Epithelial cell of alveolus of lung (primary cell): ENCODE data around the gene ALPI. TPM values are rescaled to one million over a fixed set of nuclear protein-coding genes. Genes with fewer than 3 reads are reported as not detected.

Experiments used
- total RNA-seq: library from RNA; depleted of rRNA; stranded (reverse); fragments of >200 nt; gene quantifications from 2 replicates; pipeline ENCODE4 v1.2.1, GENCODE V29; 2015

ALPI gene
- total RNA-seq, result not detected in 2 replicates

DNA sequence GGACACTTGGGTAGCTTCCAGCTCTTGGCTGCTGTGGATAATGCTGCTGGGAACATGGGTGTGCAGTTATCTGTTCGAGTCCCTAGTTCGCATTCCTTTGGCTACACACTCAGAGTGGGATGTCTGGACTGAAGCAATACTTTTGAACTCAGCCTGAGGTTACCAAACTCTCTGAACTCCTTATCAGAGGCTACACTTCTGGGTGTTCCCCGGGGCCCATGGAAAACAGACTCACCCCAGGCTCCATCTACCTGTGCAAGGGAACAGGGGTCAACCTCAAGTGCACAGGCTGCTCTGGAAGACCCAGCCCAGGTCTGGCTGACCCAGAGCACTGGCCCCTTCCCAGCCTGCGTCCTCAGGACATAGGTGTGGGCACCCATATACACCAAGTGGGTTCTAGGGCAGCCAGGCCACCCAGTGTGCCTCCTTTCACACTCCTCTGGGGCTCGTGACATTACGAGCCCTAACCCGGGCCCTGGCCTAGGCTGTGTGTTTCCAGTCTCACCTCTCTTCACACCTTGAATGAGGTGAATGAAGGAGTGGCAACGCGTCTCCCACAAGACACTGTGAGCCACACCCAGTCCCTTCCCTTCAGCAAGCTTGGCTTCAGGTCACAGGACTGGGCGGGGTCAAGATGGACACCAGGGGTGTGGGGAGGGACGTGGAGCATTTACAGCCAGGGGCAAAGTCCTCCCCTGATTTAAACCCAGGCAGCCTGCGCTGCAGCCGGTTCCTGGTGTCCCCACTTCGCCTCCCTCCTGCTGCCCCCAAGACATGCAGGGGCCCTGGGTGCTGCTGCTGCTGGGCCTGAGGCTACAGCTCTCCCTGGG lies at the start of gene ALPI:
TSS of gene ALPI (plus strand) at position 728 of the 830 bp plus-strand sequence. CDS start at position 775, 47 bp downstream.

GRCh38 chr2:232406556-232407310 lies 49.2 kb upstream of the ALPI start, which contains the start of gene ALPG:
Gene ALPG, plus strand, starts transcription at chr2:232406844. Its CDS starts 51 bp downstream, at chr2:232406895.

GRCh38 chr2:232487385-232488096 lies 31.6 kb downstream of the ALPI start, which contains the start of gene ECEL1:
Gene ECEL1, minus strand, starts transcription at chr2:232487834. Its CDS starts 1,181 bp downstream, at chr2:232486653.

Other genes starting within 250 kb of the ALPI start
- not detected in 2 replicates for gene ALPP, start 77.4 kb upstream of the ALPI start, total RNA-seq
- gene ALPG, start 49.3 kb upstream of the ALPI start, total RNA-seq, result not detected in 2 replicates
- not detected in 2 replicates for gene ECEL1, start 31.7 kb downstream of the ALPI start, total RNA-seq
- 0.48 TPM in 1 of 2 replicates, not detected in the other for gene PRSS56, start 64.2 kb downstream of the ALPI start, total RNA-seq
- 2.7 TPM in 1 of 2 replicates, not detected in the other for gene CHRND, start 70.0 kb downstream of the ALPI start, total RNA-seq
- 3.3 TPM in 1 of 2 replicates, not detected in the other for gene CHRNG, start 83.5 kb downstream of the ALPI start, total RNA-seq
- gene TIGD1, start 94.4 kb downstream of the ALPI start, total RNA-seq, result 1.9 and 5.2 TPM in 2 replicates
- gene EIF4E2, start 94.5 kb downstream of the ALPI start, total RNA-seq, result 52.2 and 72.9 TPM in 2 replicates
- 0.40 and 2.2 TPM in 2 replicates for gene EFHD1, start 177.5 kb downstream of the ALPI start, total RNA-seq
- 23.3 and 32.8 TPM in 2 replicates for gene GIGYF2, start 241.2 kb downstream of the ALPI start, total RNA-seq